ENCODE results near the gene STEAP1.
"Not testable (repeated sequence)": the region's sequence is repeated elsewhere in the genome, so short reads cannot be mapped to it uniquely, and the experiment has no call there.

STEAP1 gene

DNA sequence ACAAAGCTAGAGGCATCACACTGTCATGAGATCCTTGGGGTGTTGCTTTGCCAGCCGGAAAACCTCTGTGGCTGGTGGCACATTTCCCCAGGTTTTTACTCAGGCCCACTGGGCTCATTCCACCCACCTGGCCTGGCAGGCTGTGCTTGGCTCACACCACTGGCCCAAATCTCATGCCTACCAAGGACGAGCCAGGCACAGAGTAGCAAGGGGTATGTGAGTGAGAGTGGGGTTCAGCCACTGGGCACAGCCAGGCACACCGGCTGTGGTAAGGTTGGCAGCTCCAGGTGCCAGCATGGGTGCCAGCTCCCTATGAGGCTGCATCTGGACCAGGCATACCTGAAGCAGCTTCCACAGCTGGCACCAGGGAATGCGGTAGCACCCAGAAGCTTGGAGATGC, 21.4 kb downstream of the STEAP1 start:
- ATAC-seq, result no peak

GRCh38 chr7:90176195-90176594, 21.9 kb downstream of the STEAP1 start:
- no peak for ATAC-seq

- ATAC-seq, result no peak
Measured at GRCh38 chr7:90178166-90178565, 23.9 kb downstream of the STEAP1 start.

GRCh38 chr7:90178679-90179278, 24.5 kb downstream of the STEAP1 start:
- ATAC-seq, result peak; percentile 88 to 91

DNA sequence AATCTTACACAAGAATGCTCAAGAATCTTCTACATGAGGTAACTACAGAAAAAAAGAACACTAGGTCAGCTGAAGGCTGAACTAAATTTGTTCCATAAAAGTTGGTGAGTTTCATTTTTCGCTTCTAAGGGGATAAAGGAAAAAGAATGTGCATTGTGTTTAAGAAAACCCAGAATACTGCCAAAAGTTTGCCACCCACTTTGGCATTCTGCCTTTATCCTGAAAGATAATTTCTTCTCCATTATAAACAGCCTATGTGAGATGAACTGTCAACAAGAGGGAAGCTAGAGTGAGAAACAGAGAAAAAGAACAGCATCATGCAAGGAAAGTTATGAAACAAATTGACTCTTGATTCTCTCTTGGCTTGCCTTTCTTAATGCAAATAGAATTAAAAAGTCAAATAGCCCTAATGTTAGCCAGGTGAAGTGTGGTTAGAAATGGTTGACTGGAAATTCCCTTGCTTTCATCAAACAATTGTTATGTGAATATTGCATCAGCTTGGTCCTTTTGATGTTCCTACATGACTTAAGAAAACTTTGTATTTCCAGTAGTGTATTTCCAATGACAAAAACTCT, 25.8 kb downstream of the STEAP1 start:
- ATAC-seq, result no peak

DNA sequence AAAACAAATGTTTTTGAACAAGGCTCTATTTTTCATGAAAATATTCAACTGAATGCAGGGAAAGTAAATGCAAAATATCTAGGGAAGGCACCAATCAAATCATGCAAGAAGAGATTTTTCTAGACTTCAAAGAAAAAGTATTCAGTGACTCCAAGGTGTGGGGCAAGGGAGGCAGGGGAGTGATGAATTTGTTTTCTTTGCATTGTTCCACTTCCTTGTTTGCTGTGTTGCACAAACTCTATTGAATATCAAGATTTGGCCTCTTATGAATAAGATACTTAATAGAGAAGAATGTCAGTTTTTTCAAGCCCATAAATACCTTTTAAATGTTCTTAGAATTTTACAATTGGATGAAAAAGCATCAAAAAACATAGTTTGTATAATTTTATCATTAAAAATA, 26.4 kb downstream of the STEAP1 start:
- no peak for ATAC-seq

DNA sequence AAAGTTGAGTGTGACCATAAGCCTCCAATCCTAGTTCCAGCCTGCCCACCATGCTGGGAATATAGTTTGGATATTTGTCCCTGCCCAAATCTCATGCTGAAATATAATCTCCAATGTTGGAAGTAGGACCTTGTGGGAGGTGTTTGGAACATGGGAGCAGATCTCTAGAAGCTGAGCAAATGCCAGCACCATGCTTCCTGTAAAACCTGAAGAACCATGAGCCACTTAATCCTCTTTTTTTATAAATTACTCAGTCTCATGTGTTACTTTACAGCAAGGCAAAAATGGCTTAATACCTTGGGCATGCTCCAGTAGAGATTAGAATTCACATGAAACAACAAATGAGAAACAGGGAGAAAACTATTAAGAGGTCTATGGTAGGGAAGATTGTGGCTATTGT, 27.2 kb downstream of the STEAP1 start:
- ATAC-seq, result no peak

- ATAC-seq, result not testable (repeated sequence)
Measured at GRCh38 chr7:90186290-90186689, 32.0 kb downstream of the STEAP1 start.

- ATAC-seq, result no peak
Measured at GRCh38 chr7:90187507-90188050, 33.3 kb downstream of the STEAP1 start.

DNA sequence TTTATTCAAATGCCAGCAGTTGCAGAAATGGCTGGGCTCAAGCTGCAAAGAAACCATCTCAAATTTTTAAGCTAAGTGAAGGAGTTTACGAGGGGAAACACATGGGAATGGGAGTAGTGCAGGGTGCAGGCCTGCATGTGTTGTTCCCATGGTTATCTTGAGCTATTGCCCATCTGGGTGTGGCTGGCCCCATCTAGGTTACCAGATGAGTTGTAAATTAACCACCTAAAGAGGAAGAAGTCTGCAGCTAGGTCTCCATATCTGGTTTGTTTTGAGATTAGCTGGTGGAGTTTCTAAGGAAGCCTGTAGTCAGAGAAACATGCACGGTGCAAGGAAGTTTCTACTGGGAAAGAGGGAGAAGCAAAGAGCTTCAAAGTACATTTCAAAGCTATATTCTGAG, 34.0 kb downstream of the STEAP1 start:
- ATAC-seq, result no peak

DNA sequence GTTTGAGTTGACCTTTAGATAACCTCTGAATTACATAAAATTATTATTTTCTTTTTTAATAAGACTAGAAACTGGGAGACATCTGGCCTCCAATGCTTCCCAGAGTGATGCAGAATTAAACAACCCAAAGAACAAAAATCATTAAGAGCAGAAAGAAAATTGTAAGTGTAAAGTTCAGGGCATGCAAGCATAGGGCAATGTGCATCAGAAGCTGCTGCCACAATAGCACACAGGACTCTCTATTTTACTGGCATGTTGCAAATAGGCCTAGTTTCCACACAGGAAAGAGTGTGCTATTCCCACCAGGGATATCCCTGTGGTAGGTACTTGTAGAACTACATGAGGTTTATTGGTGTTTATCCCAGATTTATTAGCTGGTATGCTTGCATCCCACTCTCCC, 36.7 kb downstream of the STEAP1 start:
- ATAC-seq, result no peak

DNA sequence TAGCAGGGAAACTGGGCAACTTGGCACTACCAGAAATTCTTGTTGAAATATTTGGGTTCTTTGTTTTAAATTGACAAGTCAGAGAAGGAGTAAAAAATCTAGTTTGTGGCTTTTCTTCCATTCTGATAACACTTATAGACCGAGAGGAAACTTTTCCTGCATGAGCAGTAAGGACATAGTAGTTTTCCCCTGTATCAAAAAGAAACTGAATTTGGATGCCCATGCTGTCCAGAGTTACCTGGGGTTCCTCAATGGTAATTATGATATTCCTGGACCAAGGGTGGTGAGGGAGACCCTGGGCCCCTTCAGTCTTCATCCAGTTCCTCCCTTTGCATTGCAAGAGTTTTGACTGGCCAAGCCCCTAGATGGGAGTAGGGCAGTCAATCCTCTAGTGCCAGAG, 37.4 kb downstream of the STEAP1 start:
- ATAC-seq, result no peak

- no peak for ATAC-seq
Measured at GRCh38 chr7:90192876-90193750, 38.8 kb downstream of the STEAP1 start.

GRCh38 chr7:90194911-90195809, 40.9 kb downstream of the STEAP1 start:
- no peak for ATAC-seq

DNA sequence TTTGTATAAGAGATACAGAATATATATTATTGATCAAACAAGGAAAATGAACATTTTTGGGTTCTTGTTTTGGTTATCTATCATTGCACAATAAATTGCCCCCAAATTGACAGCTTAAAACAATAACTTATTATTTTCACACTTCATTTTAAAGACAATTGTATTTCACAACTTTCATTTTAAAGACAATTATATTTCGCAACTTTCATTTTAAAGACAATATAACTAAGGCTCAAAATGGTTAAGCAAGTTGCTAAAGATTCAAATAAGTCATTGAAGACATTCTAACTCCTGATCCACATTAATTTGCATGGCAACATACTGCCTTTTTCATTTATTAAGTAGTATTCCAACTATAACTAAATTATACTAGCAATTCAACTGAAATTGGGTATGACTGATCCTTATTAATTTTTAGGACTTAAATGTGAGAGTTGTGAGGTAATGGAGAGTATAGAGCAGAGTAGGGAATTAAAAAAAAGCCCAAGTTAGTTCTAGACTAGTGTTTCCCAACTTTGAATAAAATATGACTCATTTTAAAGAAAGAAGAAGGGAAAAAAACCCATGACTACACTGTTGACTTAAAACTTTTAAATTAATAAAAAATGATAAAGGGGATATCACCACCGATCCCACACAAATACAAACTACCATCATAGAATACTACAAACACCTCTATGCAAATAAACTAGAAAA, 47.4 kb downstream of the STEAP1 start:
- no peak for ATAC-seq

DNA sequence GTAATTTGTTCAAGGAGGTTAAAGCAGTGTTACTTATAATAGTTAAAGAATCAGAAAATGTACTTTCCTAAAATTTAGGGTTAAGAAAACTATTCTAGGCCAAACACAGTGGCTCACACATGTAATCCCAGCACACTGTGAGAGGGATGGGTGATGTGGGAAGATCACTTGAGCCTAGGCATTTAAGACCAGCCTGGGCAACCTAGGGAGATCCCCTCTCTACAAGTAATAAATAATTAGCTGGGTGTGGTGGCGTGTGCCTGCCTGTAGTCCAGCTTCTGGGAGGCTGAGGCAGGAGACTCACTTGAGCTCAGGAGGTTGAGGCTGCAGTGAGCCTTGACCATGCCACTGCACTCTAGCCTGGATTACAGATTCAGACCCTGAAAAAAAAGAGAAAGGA, 53.7 kb downstream of the STEAP1 start:
- ATAC-seq, result no peak

DNA sequence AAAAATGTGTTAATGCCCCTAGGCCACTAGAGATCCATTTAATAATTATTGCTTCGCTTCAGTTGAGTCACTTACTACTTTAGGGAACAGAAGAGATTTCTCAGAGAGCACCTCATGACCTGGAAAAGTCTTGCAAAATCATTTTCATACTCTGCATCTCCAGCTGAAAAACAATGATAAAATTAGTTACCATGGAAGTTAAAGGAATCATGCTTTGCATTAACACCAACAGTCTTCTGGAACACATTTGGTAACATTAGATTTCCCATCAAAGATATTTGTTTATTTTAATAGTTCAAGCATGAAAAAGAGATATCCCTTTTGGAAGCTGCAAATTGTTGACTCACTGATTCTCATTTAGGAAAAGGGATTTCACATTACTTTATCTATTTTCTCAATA, 55.5 kb downstream of the STEAP1 start:
- ATAC-seq, result no peak

- ATAC-seq, result no peak
Measured at GRCh38 chr7:90210475-90210874, 56.2 kb downstream of the STEAP1 start.

GRCh38 chr7:90210981-90211380, 56.7 kb downstream of the STEAP1 start:
- ATAC-seq, result no peak

- peak; percentile 38 to 60 for ATAC-seq
Measured at GRCh38 chr7:90211391-90212148, 57.3 kb downstream of the STEAP1 start, which contains the start of gene STEAP2. Gene STEAP2, plus strand, starts transcription at chr7:90211740. Its CDS starts 13,343 bp downstream, at chr7:90225083.

DNA sequence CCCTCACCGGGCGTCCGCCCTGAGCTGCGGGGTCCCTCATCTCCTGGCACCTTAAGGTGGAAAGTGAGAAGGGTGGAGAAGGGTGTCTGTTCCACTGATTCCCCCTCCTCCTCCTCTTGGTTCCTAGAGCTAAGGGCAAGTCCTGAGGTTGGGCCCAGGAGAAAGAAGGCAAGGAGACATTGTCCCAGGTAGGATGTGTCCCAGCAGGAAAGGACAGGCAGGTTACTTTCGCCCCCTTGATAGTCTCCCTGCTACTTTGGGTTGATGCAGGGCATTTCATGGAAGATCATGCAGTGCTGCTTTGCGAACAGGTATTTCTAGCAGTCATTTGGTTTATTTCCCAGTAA, 57.9 kb downstream of the STEAP1 start:
- ATAC-seq, result no peak

Measured in activated CD4-positive, CD25-positive, alpha-beta regulatory T cell treated with anti-CD3 and anti-CD28 coated beads, Interleukin-2, amount 50 U/mL, for 24 hours (primary cell).